GM10266 (cell line): ENCODE measurements around the gene GFPT2.

Experiments used
- DNase-seq: peaks from one replicate; pipeline ENCODE4 v3.0.0; 2012; ENCODE audit errors: extremely low spot score
- CTCF ChIP-seq: IDR thresholded peaks from 2 replicates; pipeline ENCODE4 v1.5.1; 2012; ENCODE audit warnings: mild to moderate bottlenecking, low read depth; ENCODE audit not compliant: control insufficient read depth, insufficient read depth; ENCODE audit errors: missing control alignments

Gene GFPT2

GRCh38 chr5:180382926-180383325, 29.8 kb upstream of the GFPT2 start:
- DNase-seq = no peak
- TF ChIP-seq CTCF = no peak

- no peak for DNase-seq
- TF ChIP-seq CTCF = no peak
Observed at GRCh38 chr5:180381851-180382480, 28.8 kb upstream of the GFPT2 start.

- no peak for TF ChIP-seq CTCF
- no peak for DNase-seq
Observed at GRCh38 chr5:180381428-180381827, 28.3 kb upstream of the GFPT2 start.

- DNase-seq = no peak
- TF ChIP-seq CTCF = no peak
Observed at GRCh38 chr5:180380856-180381255, 27.7 kb upstream of the GFPT2 start.

- DNase-seq = no peak
- no peak for TF ChIP-seq CTCF
Observed at GRCh38 chr5:180380441-180380840, 27.3 kb upstream of the GFPT2 start.

- TF ChIP-seq CTCF = no peak
- DNase-seq = no peak
Observed at GRCh38 chr5:180379355-180380070, 26.4 kb upstream of the GFPT2 start.
